Pancreas (tissue), 10 donors: ENCODE data around the gene TTPAL. TPM values are rescaled to one million over a fixed set of nuclear protein-coding genes. Genes with fewer than 3 reads are reported as not detected.

Experiments used
- ATAC-seq, 4 donors: fragments of 200-7000 bp; cut with Tn5 transposase; one replicate each; pipeline versions ENCODE4 v1.8.0 to v1.9.1; 2020; ENCODE audit warnings: mild to moderate bottlenecking in 4 of 4, moderate library complexity in 4 of 4
- DNase-seq, 6 donors: peaks; one replicate each; pipeline ENCODE4 v3.0.0-alpha.2; 2020
- FAIRE-seq: peaks from 2 replicates; lab custom pipeline; 2012; peaks lifted over from hg19 to GRCh38; lab: Jason Lieb, UNC
- H3K27ac ChIP-seq, 4 donors: fragments of 200-600 bp; sonication (generic); 1 replicate in 3 of 4; 2 replicates in 1 of 4; pipeline versions ENCODE4 v1.5.0 to v1.8.0; 2020
- H3K27me3 ChIP-seq, 4 donors: fragments of 200-600 bp; one replicate each; pipeline ENCODE4 v1.8.0; 2021
- H3K36me3 ChIP-seq, 3 donors: fragments of 200-600 bp; sonication (generic) in 1 of 3; one replicate each; pipeline versions ENCODE4 v1.5.0 to v1.8.0; 2020 to 2021
- H3K4me1 ChIP-seq, 3 donors: fragments of 200-600 bp; one replicate each; pipeline ENCODE4 v1.8.0; 2021
- H3K4me3 ChIP-seq, 4 donors: fragments of 200-600 bp; sonication (generic) in 2 of 4; one replicate each; pipeline versions ENCODE4 v1.5.0 to v1.8.0; 2020 to 2021
- H3K9me3 ChIP-seq, 4 donors: fragments of 200-600 bp; one replicate each; pipeline ENCODE4 v1.8.0; 2021
- CTCF ChIP-seq, 4 donors: fragments of 200-600 bp; sonication (generic) in 3 of 4; IDR thresholded peaks; one replicate each; pipeline versions ENCODE4 v1.5.0 to v1.8.0; 2021; ENCODE audit warnings: antibody characterized with exemption in 4 of 4
- WGBS, 2 donors: extraction: QIAGEN DNeasy Blood & Tissue Kit; methylation state at CpG; one replicate each; pipeline ENCODE4 v1.1.7; 2013; 5-methylcytosine and 5-hydroxymethylcytosine counted together
- intact Hi-C, 3 donors: fragments of 100-400 bp; cut with DNase I; formaldehyde crosslinking; loops; one replicate each; pipeline versions ENCODE4 v1.11.1 to v1.14.2; 2022
- polyA plus RNA-seq, 2 donors: library from polyadenylated mRNA; stranded (reverse); fragments of 200-250 nt; gene quantifications; one replicate each; pipeline ENCODE4 v1.2.3, GENCODE V29; 2013
- total RNA-seq, 6 donors: library from RNA; stranded (reverse); fragmentation: NEBNext Ultra II Directional in 4 of 6; extraction: Animal tissue kit (Norgen Biotek cat#: 25700) in 4 of 6; gene quantifications; one replicate each; pipeline versions ENCODE4 v1.2.1 to v1.2.4, GENCODE V29; 2021 to 2023
- donor health status: healthy with polysubstance abuse.
- donor health status: DM: no; HTN: no; CAD: no; lungs with moderate emphysema.
- donor health status: DM: no; HTN: no; CAD: no.
- donor health status: control.
- donor health status: control.
- donor health status: Bipolar disorder and iron deficiency.
- donor health status: DM: yes; HTN: yes; CAD: no.
- donor health status: DM: no; HTN: no; CAD: no.
- donor health status: DM: no; HTN: no; CAD: no.
- donor health status: DM: yes; HTN: yes; CAD: no.

Gene TTPAL
- total and polyA plus RNA-seq, 8 donors, result 3.1 to 8.2 (median 5.9) TPM

GRCh38 chr20:44481719-44482416, 6.2 kb downstream of the TTPAL start:
- Histone ChIP-seq H3K9me3 (no peaks in the 10 kb centered on the region), H3K27me3 (no peaks in the 10 kb centered on the region), H3K36me3 (peaks cover 0 to 7% (median 4%) of the 10 kb centered on the region in 3 donors), H3K4me1 (no peaks in the 10 kb centered on the region), H3K27ac (no peak overlapping the region), H3K4me3 (no peak overlapping the region)
- ATAC-seq (no peak), DNase-seq (no peak), FAIRE-seq (no peak)
- 69 to 78% methylated on average over 6 of the region's 6 CpGs for WGBS, 2 donors
- intact Hi-C loops, result no loop called here
- TF ChIP-seq CTCF (IDR thresholded peaks at IDR 0.05), result no peak

- H3K9me3 ChIP-seq, result no peaks in the 10 kb centered on the region
- no peaks in the 10 kb centered on the region for H3K27me3 ChIP-seq
- intact Hi-C loops, result no loop called here
- no peak overlapping the region for H3K4me3 ChIP-seq
- FAIRE-seq (no peak), ATAC-seq (no peak), DNase-seq (no peak)
- WGBS, 2 donors, result 90 to 92% methylated on average over 5 of the region's 5 CpGs
- peaks cover 0 to 8% (median 4%) of the 10 kb centered on the region in 3 donors for H3K36me3 ChIP-seq
- H3K27ac ChIP-seq, result no peak overlapping the region
- no peaks in the 10 kb centered on the region for H3K4me1 ChIP-seq
- TF ChIP-seq CTCF (IDR thresholded peaks at IDR 0.05), result no peak
Observed at GRCh38 chr20:44483112-44483511, 7.4 kb downstream of the TTPAL start.

GRCh38 chr20:44485078-44485829, 9.6 kb downstream of the TTPAL start:
- Histone ChIP-seq H3K9me3 (no peaks in the 10 kb centered on the region), H3K4me1 (no peaks in the 10 kb centered on the region), H3K27me3 (no peaks in the 10 kb centered on the region), H3K4me3 (no peak overlapping the region), H3K27ac (no peak overlapping the region), H3K36me3 (peaks cover 5 to 28% (median 7%) of the 10 kb centered on the region in 3 donors)
- intact Hi-C loops, result no loop called here
- WGBS, 2 donors, result 85% methylated on average over 7 of the region's 7 CpGs
- no peak for TF ChIP-seq CTCF (IDR thresholded peaks at IDR 0.05)
- ATAC-seq (no peak), DNase-seq (no peak), FAIRE-seq (no peak)

- DNase-seq (no peak), FAIRE-seq (no peak), ATAC-seq (no peak)
- peaks cover 5 to 30% (median 7%) of the 10 kb centered on the region in 3 donors for H3K36me3 ChIP-seq
- H3K9me3 ChIP-seq, result no peaks in the 10 kb centered on the region
- no peaks in the 10 kb centered on the region for H3K4me1 ChIP-seq
- 67 to 74% methylated on average over 2 of the region's 2 CpGs for WGBS, 2 donors
- no peak overlapping the region for H3K27ac ChIP-seq
- intact Hi-C loops, result no loop called here
- no peaks in the 10 kb centered on the region for H3K27me3 ChIP-seq
- H3K4me3 ChIP-seq, result no peak overlapping the region
- TF ChIP-seq CTCF (IDR thresholded peaks at IDR 0.05), result no peak
Observed at GRCh38 chr20:44485830-44486198, 10.1 kb downstream of the TTPAL start.

GRCh38 chr20:44488551-44488950, 12.9 kb downstream of the TTPAL start:
- TF ChIP-seq CTCF (IDR thresholded peaks at IDR 0.05), result no peak
- Histone ChIP-seq H3K36me3 (peaks cover 7 to 46% (median 10%) of the 10 kb centered on the region in 3 donors), H3K4me1 (no peaks in the 10 kb centered on the region), H3K4me3 (no peak overlapping the region), H3K27ac (no peak overlapping the region), H3K9me3 (no peaks in the 10 kb centered on the region), H3K27me3 (no peaks in the 10 kb centered on the region)
- ATAC-seq, result no peak
- FAIRE-seq, result no peak
- WGBS, 2 donors, result 78 to 87% methylated on average over 5 of the region's 5 CpGs
- intact Hi-C loops, result no loop called here
- no peak for DNase-seq
